ENCODE data around the gene APLNR. TPM values are rescaled to one million over a fixed set of nuclear protein-coding genes. Genes with fewer than 3 reads are reported as not detected.

APLNR gene
- total and polyA plus RNA-seq, 2 of the 8 experiments (the other 6 are each of a cell fraction or from before 2014, with no cell fraction given), result 0.80 TPM; not detected in 1

- 54% methylated on average over 2 of the region's 2 CpGs; no CpG with 5 or more reads in 1 of the 2 experiments for WGBS, 2 experiments (ENCODE audit: extremely low coverage in 1 of 2, insufficient coverage in 1 of 2, insufficient read length in 1 of 2, insufficient replicate concordance in 2 of 2, low coverage in 1 of 2, low lambda C conversion rate in 2 of 2, missing lambda C conversion rate in 1 of 2)
- Histone ChIP-seq H2AK5ac (ENCODE audit: low read depth, low read length) (no peak overlapping the region), H2AFZ (ENCODE audit: low read length) (no peak overlapping the region), H3K23ac (ENCODE audit: insufficient read length) (no peak overlapping the region), H2BK15ac (ENCODE audit: low read length) (no peak overlapping the region), H3K18ac (ENCODE audit: extremely low read depth, low read length) (peak overlapping the region; percentile 68; the same call in 1 of the 2 replicates), H2BK20ac (ENCODE audit: low read length) (peak overlapping the region; percentile 89), H3K4me3 (ENCODE audit: extremely low read depth in 1 of 4, insufficient read depth in 2 of 4, low read depth in 3 of 4, low read length in 4 of 4) (0 out of 8 replicates have a peak overlapping the region, but pooled peaks of 1 of the 4 experiments have one; percentile 0), H3K79me2 (ENCODE audit: control insufficient read depth in 1 of 2, insufficient read depth in 2 of 2, low read length in 2 of 2) (no peaks in the 10 kb centered on the region), H3K9me3 (ENCODE audit: insufficient read depth in 2 of 2, low read depth in 1 of 2, low read length in 1 of 2) (peaks cover 0 to 7% of the 10 kb centered on the region in 2 experiments; a peak in 1 of 4 replicates), H3K4ac (replicated peaks; ENCODE audit: insufficient read length, low read depth, low read length) (no peak overlapping the region), H2BK120ac (replicated peaks; ENCODE audit: low read depth, low read length) (no peak overlapping the region), H3K27ac (ENCODE audit: low read depth, low read length) (no peak overlapping the region), H4K5ac (ENCODE audit: insufficient read length, low read depth, low read length) (peak overlapping the region; percentile 51), H3K14ac (ENCODE audit: insufficient read length) (no peak overlapping the region), H3K4me1 (replicated peaks in 1 of 4; ENCODE audit: control insufficient read depth in 3 of 4, insufficient read depth in 4 of 4, low read length in 3 of 4) (peaks cover 4 to 9% (median 6%) of the 10 kb centered on the region in 4 experiments), H3K23me2 (ENCODE audit: low read depth, low read length) (peaks cover 4% of the 10 kb centered on the region; the same call in 1 of the 2 replicates), H4K91ac (replicated peaks; ENCODE audit: insufficient read length, low read length) (no peak overlapping the region), H3K36me3 (ENCODE audit: control insufficient read depth in 2 of 4, insufficient read depth in 4 of 4, low read length in 3 of 4) (no peaks in the 10 kb centered on the region), H3K9ac (replicated peaks in 1 of 4; ENCODE audit: extremely low read depth in 1 of 4, low read depth in 3 of 4, low read length in 3 of 4) (no peak overlapping the region), H3K79me1 (ENCODE audit: low read depth, low read length) (no peaks in the 10 kb centered on the region), H2BK12ac (ENCODE audit: low read depth, low read length) (peak overlapping the region; percentile 35; the same call in 1 of the 2 replicates), H4K20me1 (replicated peaks in 1 of 2; ENCODE audit: control insufficient read depth in 1 of 2, insufficient read depth in 2 of 2, low read length in 2 of 2) (no peaks in the 10 kb centered on the region), H3K56ac (replicated peaks; ENCODE audit: insufficient read length, low read depth, low read length) (no peak overlapping the region), H4K8ac (ENCODE audit: extremely low read depth, insufficient read depth, low read length) (no peak overlapping the region), H3K4me2 (ENCODE audit: insufficient read depth in 1 of 2, low read depth in 2 of 2, low read length in 2 of 2) (peak overlapping the region; percentile 23 to 35; a peak in 2 of 4 replicates), H2BK5ac (ENCODE audit: low read depth, low read length) (peak overlapping the region; percentile 80; the same call in 1 of the 2 replicates), H3K27me3 (replicated peaks in 1 of 4; ENCODE audit: control insufficient read depth in 3 of 4, extremely low read depth in 1 of 4, insufficient read depth in 3 of 4, low read length in 3 of 4) (no peaks in the 10 kb centered on the region)
- no peak for DNase-seq (ENCODE audit: low read depth in 1 of 2, low spot score in 2 of 2)
- POLR2A ChIA-PET (ENCODE audit: partially characterized antibody), result interaction anchor here (1.1 to 3.9 kb wide), 6 partner anchors 10 to 41 kb away, joined by 3 to 25 read pairs (median 5); no protein-coding TSS in a partner anchor
- FAIRE-seq, result peak; percentile 85
- CTCF ChIA-PET (ENCODE audit: partially characterized antibody), result interaction anchor here (0.9 to 1.5 kb wide), 3 partner anchors 32 to 167 kb away, joined by 3 to 5 read pairs (median 3); no protein-coding TSS in a partner anchor
- no peak for TF ChIP-seq SP4 (IDR thresholded peaks at IDR 0.05; ENCODE audit: low read length)
- no peak for TF ChIP-seq RAD21 (IDR thresholded peaks at IDR 0.05 in 1 of 2, conservative IDR thresholded peaks at IDR 0.05 in 1 of 2; ENCODE audit: low read depth in 2 of 2, low read length in 2 of 2)
- TF ChIP-seq RNF2 (IDR thresholded peaks at IDR 0.05; ENCODE audit: borderline replicate concordance, low read depth, low read length, missing control alignments, poor library complexity, severe bottlenecking), result no peak
- TF ChIP-seq SAP30 (IDR thresholded peaks at IDR 0.05; ENCODE audit: insufficient read depth, insufficient replicate concordance, low read length), result no peak
- TF ChIP-seq POU5F1 (IDR thresholded peaks at IDR 0.05; ENCODE audit: low read depth, low read length), result no peak
- TF ChIP-seq CBX5 (IDR thresholded peaks at IDR 0.05; ENCODE audit: low read depth, low read length), result no peak
- TF ChIP-seq KDM1A (IDR thresholded peaks at IDR 0.05; ENCODE audit: borderline replicate concordance, low read length), result no peak
- TF ChIP-seq SRF (IDR thresholded peaks at IDR 0.05; ENCODE audit: low read depth, low read length), result no peak
- no peak for TF ChIP-seq SP2 (IDR thresholded peaks at IDR 0.05; ENCODE audit: low read length)
- no peak for TF ChIP-seq SUZ12 (IDR thresholded peaks at IDR 0.05; ENCODE audit: low read length)
- no peak for TF ChIP-seq TAF1 (IDR thresholded peaks at IDR 0.05; ENCODE audit: low read depth, low read length)
These were observed 46.4 kb upstream of the APLNR start for GRCh38 chr11:57283231-57283990.
